ENCODE data around the gene DNM3.
"Not testable (repeated sequence)": the region's sequence is repeated elsewhere in the genome, so short reads cannot be mapped to it uniquely, and the experiment has no call there.

Gene DNM3

GRCh38 chr1:172293429-172293828 is 452.1 kb downstream of the DNM3 start (continued):
- TF ChIP-seq ZFP3 (CRISPR knock-in tag; IDR thresholded peaks at IDR 0.05) (no peak), RARB (CRISPR knock-in tag; IDR thresholded peaks at IDR 0.05) (no peak), CSRNP3 (CRISPR knock-in tag; IDR thresholded peaks at IDR 0.05) (no peak), ARNTL (CRISPR knock-in tag; IDR thresholded peaks at IDR 0.05; ENCODE audit: borderline replicate concordance, low read depth) (no peak), ESRRG (CRISPR knock-in tag; IDR thresholded peaks at IDR 0.05) (no peak), ZFP30 (CRISPR knock-in tag; IDR thresholded peaks at IDR 0.05) (no peak)

- no peak for ATAC-seq
- no peak for TF ChIP-seq POU6F1 (CRISPR knock-in tag; IDR thresholded peaks at IDR 0.05; ENCODE audit: borderline replicate concordance, low read depth)
- TF ChIP-seq ZFP3 (CRISPR knock-in tag; IDR thresholded peaks at IDR 0.05): no peak
- no peak for TF ChIP-seq CREB5 (CRISPR knock-in tag; IDR thresholded peaks at IDR 0.05; ENCODE audit: low read depth)
- TF ChIP-seq ESRRG (CRISPR knock-in tag; IDR thresholded peaks at IDR 0.05): no peak
These were observed 456.8 kb downstream of the DNM3 start for GRCh38 chr1:172298141-172298540.

GRCh38 chr1:172298911-172299310 is 457.6 kb downstream of the DNM3 start:
- no peak for ATAC-seq
- TF ChIP-seq ZNF8 (CRISPR knock-in tag; IDR thresholded peaks at IDR 0.05): no peak
- TF ChIP-seq ZFP3 (CRISPR knock-in tag; IDR thresholded peaks at IDR 0.05): no peak

GRCh38 chr1:172299515-172299914 is 458.2 kb downstream of the DNM3 start:
- no peak for ATAC-seq
- TF ChIP-seq BACH2 (CRISPR knock-in tag; IDR thresholded peaks at IDR 0.05; ENCODE audit: borderline replicate concordance): no peak
- no peak for TF ChIP-seq CSRNP3 (CRISPR knock-in tag; IDR thresholded peaks at IDR 0.05)
- TF ChIP-seq OSR1 (CRISPR knock-in tag; IDR thresholded peaks at IDR 0.05): no peak
- no peak for TF ChIP-seq SNAI2 (CRISPR knock-in tag; IDR thresholded peaks at IDR 0.05)
- no peak for TF ChIP-seq TOX (CRISPR knock-in tag; IDR thresholded peaks at IDR 0.05; ENCODE audit: borderline replicate concordance)
- TF ChIP-seq POU6F1 (CRISPR knock-in tag; IDR thresholded peaks at IDR 0.05; ENCODE audit: borderline replicate concordance, low read depth): no peak
- TF ChIP-seq ZNF565 (CRISPR knock-in tag; conservative IDR thresholded peaks at IDR 0.05; ENCODE audit: low read depth): no peak
- TF ChIP-seq ZC3H10 (CRISPR knock-in tag; IDR thresholded peaks at IDR 0.05): no peak
- no peak for TF ChIP-seq TCF4 (CRISPR knock-in tag; IDR thresholded peaks at IDR 0.05; ENCODE audit: borderline replicate concordance)
- no peak for TF ChIP-seq CREB5 (CRISPR knock-in tag; IDR thresholded peaks at IDR 0.05; ENCODE audit: low read depth)
- TF ChIP-seq PATZ1 (CRISPR knock-in tag; IDR thresholded peaks at IDR 0.05; ENCODE audit: borderline replicate concordance): no peak
- no peak for TF ChIP-seq RARB (CRISPR knock-in tag; IDR thresholded peaks at IDR 0.05)
- no peak for TF ChIP-seq ZFP30 (CRISPR knock-in tag; IDR thresholded peaks at IDR 0.05)
- no peak for TF ChIP-seq ZNF70 (CRISPR knock-in tag; IDR thresholded peaks at IDR 0.05)

- not testable (repeated sequence) for ATAC-seq
These were observed 466.2 kb downstream of the DNM3 start for GRCh38 chr1:172307508-172307907.

Data from SK-N-SH treated with all-trans-retinoic acid at 6 μM for 48 hours (cell line).